Natural killer cell (primary cell): ENCODE measurements around the gene ENO3. TPM values are rescaled to one million over a fixed set of nuclear protein-coding genes. Genes with fewer than 3 reads are reported as not detected.

Experiments used
- ATAC-seq, 3 donors: fragments of 150-1000 bp in 2 of 3; fragments of 200-7000 bp in 1 of 3; cut with Tn5 transposase; 1 replicate in 1 of 3; 2 replicates in 2 of 3; pipeline ENCODE4 v1.10.0; 2021; ENCODE audit warnings: mild to moderate bottlenecking in 2 of 3, moderate library complexity in 2 of 3
- DNase-seq, 2 donors: peaks; one replicate each; pipeline versions ENCODE4 v3.0.0 to v3.0.0-alpha.2; 2013 to 2021; ENCODE audit warnings: mixed read lengths in 1 of 2
- H3K27ac ChIP-seq: one replicate; pipeline ENCODE4 v1.5.1; 2013; ENCODE audit warnings: mild to moderate bottlenecking, low read length
- H3K27me3 ChIP-seq: one replicate; pipeline ENCODE4 v1.6.1; 2013; ENCODE audit warnings: low read length; ENCODE audit not compliant: control insufficient read depth, insufficient read depth
- H3K36me3 ChIP-seq: one replicate; pipeline ENCODE4 v1.6.1; 2013; ENCODE audit warnings: low read length; ENCODE audit not compliant: control insufficient read depth, insufficient read depth
- H3K4me1 ChIP-seq: one replicate; pipeline ENCODE4 v1.6.1; 2013; ENCODE audit warnings: low read length; ENCODE audit not compliant: control insufficient read depth, insufficient read depth
- H3K4me3 ChIP-seq: one replicate; pipeline ENCODE4 v1.5.1; 2013; ENCODE audit warnings: low read length
- H3K9me3 ChIP-seq: one replicate; pipeline ENCODE4 v1.6.1; 2013; ENCODE audit warnings: low read length; ENCODE audit not compliant: control insufficient read depth, insufficient read depth
- H3K27ac Mint-ChIP-seq, 2 donors: one replicate each; pipeline ENCODE4 v1.8.0; 2022; ENCODE audit warnings: mild to moderate bottlenecking in 2 of 2, mixed read lengths in 2 of 2, moderate library complexity in 1 of 2
- H3K27me3 Mint-ChIP-seq, 2 donors: one replicate each; pipeline ENCODE4 v1.8.0; 2022; ENCODE audit warnings: low read depth in 2 of 2, mixed read lengths in 2 of 2
- H3K36me3 Mint-ChIP-seq: one replicate; pipeline ENCODE4 v1.8.0; 2022; ENCODE audit warnings: mixed read lengths
- H3K4me1 Mint-ChIP-seq, 2 donors: one replicate each; pipeline ENCODE4 v1.8.0; 2022; ENCODE audit warnings: mixed read lengths in 2 of 2
- H3K4me3 Mint-ChIP-seq: one replicate; pipeline ENCODE4 v1.8.0; 2022; ENCODE audit warnings: mild to moderate bottlenecking, moderate library complexity, mixed read lengths
- H3K9me3 Mint-ChIP-seq, 2 donors: one replicate each; pipeline ENCODE4 v1.8.0; 2022; ENCODE audit warnings: mixed read lengths in 2 of 2
- WGBS: methylation state at CpG from one replicate; pipeline ENCODE4 v1.1.7; 2013; ENCODE audit warnings: missing lambda C conversion rate; ENCODE audit not compliant: insufficient coverage; 5-methylcytosine and 5-hydroxymethylcytosine counted together
- intact Hi-C: fragments of 100-400 bp; cut with micrococcal nuclease; formaldehyde crosslinking; loops from one replicate; pipeline ENCODE4 v1.14.2; 2022
- total RNA-seq, 4 donors: library from RNA; stranded (reverse); fragments of 120-200 nt in 1 of 4; gene quantifications; one replicate each; pipeline versions ENCODE4 v1.2.3 to v1.2.4, GENCODE V29; 2013 to 2022
- TF ChIP-seq, protein P1 (sequence below): fragments of 200-600 bp; IDR thresholded peaks from one replicate; pipeline ENCODE4 v1.8.0; 2022; ENCODE audit warnings: antibody characterized with exemption

ENO3 gene
- total RNA-seq, 3 donors from 2014 or later (not counting 1 experiment from before 2014, with no cell fraction given), result 26.1 to 28.4 (median 26.6) TPM

DNA sequence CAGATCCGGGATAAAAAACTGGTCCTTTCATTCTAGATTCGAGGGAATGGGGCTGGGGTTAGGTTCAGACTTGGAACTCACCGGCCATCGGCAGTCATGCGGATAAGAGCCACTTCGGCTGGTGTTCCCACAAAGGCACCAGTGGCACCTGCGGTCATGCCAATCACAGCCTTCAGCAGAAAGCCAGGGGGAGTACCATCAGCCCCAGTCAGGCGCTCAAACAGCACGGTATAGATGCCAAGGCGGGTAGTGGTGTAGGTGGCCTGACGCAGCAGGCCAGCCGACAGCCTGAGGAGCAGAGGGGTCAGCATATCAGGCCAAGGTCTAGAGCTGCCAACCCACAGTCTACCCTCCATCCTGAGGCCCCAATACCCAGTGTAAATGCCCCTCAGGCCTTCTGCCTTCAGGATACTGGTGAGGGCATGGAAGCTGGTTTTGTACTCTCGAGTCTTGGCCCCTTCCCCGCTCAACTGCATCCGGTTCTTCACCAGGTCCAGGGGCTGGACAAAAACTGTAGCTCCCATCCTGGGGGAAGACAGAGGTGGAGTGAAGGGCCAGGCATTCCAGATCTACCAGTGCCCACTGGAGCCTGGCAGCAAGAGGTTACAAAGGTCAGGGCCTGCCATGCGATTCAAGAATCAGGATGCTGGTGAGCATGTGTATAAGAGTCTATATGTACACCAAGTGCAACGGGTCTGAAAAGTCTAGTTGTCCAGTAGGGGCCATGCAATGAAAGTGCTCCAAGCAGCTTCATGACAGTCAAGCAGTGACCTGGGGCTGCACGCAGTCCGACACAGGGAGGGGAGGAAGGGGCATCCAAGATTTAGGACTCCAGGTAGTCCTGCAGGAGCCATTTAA is 12.0 kb upstream of the ENO3 start:
- Histone ChIP-seq H3K36me3 (peaks cover 33% of the 10 kb centered on the region), H3K4me3 (peak overlapping the region; percentile 81), H3K27ac (peak overlapping the region; percentile 78), H3K27me3 (no peaks in the 10 kb centered on the region), H3K9me3 (no peaks in the 10 kb centered on the region), H3K4me1 (peaks cover 58% of the 10 kb centered on the region)
- TF ChIP-seq, protein P1, sequence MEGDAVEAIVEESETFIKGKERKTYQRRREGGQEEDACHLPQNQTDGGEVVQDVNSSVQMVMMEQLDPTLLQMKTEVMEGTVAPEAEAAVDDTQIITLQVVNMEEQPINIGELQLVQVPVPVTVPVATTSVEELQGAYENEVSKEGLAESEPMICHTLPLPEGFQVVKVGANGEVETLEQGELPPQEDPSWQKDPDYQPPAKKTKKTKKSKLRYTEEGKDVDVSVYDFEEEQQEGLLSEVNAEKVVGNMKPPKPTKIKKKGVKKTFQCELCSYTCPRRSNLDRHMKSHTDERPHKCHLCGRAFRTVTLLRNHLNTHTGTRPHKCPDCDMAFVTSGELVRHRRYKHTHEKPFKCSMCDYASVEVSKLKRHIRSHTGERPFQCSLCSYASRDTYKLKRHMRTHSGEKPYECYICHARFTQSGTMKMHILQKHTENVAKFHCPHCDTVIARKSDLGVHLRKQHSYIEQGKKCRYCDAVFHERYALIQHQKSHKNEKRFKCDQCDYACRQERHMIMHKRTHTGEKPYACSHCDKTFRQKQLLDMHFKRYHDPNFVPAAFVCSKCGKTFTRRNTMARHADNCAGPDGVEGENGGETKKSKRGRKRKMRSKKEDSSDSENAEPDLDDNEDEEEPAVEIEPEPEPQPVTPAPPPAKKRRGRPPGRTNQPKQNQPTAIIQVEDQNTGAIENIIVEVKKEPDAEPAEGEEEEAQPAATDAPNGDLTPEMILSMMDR, result no peak
- no peaks in the 10 kb centered on the region for H3K36me3 Mint-ChIP-seq
- peak in 1 of 2 donors; percentile 44 for DNase-seq
- intact Hi-C loops, result no loop called here
- ATAC-seq, result no peak
- H3K9me3 Mint-ChIP-seq, result no peaks in the 10 kb centered on the region
- H3K4me1 Mint-ChIP-seq, result peaks cover 56 to 82% of the 10 kb centered on the region in 2 donors
- peak overlapping the region; percentile 91 for H3K4me3 Mint-ChIP-seq
- WGBS, result 68% methylated on average over 19 of the region's 19 CpGs
- peaks cover 0 to 4% of the 10 kb centered on the region in 2 donors for H3K27me3 Mint-ChIP-seq
- H3K27ac Mint-ChIP-seq, result peak overlapping the region; percentile 87 to 93

DNA sequence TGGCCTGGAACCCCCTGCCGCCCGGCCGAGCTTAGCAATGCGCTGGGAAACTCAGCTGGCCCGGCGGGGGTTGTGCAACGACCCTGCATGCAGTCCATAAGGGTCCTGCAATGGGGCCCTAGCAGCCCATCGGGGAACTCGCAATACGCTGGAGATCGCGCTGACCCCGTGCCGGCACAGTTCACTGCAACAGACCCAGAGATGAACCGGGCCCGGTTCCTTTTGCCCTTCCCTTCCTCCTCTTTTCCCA is 11.4 kb upstream of the ENO3 start:
- Histone ChIP-seq H3K4me1 (peaks cover 58% of the 10 kb centered on the region), H3K27ac (peak overlapping the region; percentile 78), H3K27me3 (no peaks in the 10 kb centered on the region), H3K9me3 (no peaks in the 10 kb centered on the region), H3K36me3 (peaks cover 38% of the 10 kb centered on the region), H3K4me3 (peak overlapping the region; percentile 81)
- under 1% methylated on average over 16 of the region's 16 CpGs for WGBS
- H3K4me3 Mint-ChIP-seq, result peak overlapping the region; percentile 91
- ATAC-seq, result peak in 1 of 3 donors; percentile 1
- H3K27me3 Mint-ChIP-seq, result no peaks in the 10 kb centered on the region
- DNase-seq, result no peak
- H3K36me3 Mint-ChIP-seq, result no peaks in the 10 kb centered on the region
- peaks cover 56 to 82% of the 10 kb centered on the region in 2 donors for H3K4me1 Mint-ChIP-seq
- TF ChIP-seq, protein P1, result no peak
- H3K9me3 Mint-ChIP-seq, result no peaks in the 10 kb centered on the region
- H3K27ac Mint-ChIP-seq, result peak overlapping the region; percentile 87 to 93
- intact Hi-C loops, result no loop called here

DNA sequence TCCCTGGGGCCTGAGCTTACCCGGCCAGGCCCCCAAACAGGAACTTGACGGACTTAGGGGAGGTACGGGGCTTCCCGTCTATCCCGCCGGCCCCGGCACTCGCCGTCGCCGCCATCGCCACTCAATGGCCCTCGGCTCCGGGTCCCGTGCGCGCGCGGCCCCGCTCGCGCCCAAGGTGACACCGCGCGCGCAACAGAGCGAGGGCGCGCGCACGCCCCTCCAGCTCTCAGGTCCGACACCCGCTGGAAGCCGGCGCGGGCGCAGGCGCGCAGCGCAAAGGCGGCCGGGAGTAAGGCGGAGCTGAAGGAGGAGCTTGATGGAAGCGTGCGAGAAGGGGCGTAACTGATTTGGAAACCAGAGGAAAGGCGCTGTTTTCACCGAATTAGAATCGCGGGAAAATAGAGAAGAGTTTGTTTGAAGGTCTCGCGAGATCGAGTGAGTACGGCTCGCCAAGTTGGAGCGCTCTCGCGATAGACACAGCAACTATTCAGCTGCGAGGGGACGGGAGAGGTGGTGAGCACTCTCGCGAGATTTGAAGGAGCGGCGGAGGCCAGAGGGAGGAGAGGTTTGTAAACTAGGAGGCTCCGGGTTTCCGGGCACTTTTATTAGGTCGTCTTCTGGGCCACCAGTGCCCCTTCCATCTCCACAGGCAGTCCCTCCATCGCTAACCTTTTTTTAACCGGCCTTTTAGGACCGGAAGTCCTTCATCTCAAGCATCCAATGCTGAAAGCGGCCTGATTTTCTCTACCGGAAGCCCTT is 10.9 kb upstream of the ENO3 start, which contains the start of the genes RNF167 and SLC25A11:
Gene RNF167, plus strand, starts transcription at position 473 of the 759 bp plus-strand sequence. CDS start 642 bp downstream, outside the sequence.
Gene SLC25A11, minus strand, starts transcription at position 251 of the 759 bp plus-strand sequence. Its CDS starts 136 bp downstream, at position 115.
- H3K4me1 Mint-ChIP-seq, result peaks cover 57 to 84% of the 10 kb centered on the region in 2 donors
- no peaks in the 10 kb centered on the region for H3K36me3 Mint-ChIP-seq

More for the DNA sequence above, 10.9 kb upstream of the ENO3 start, which contains the start of the genes RNF167 and SLC25A11:
- TF ChIP-seq, protein P1, result no peak
- ATAC-seq (peak; percentile 84 to 95 (median 87)), DNase-seq (peak; percentile 93 to 99)
- peak within 1 kb of the TSS; percentile 91 for H3K4me3 ChIP-seq
- Mint-ChIP-seq H3K9me3 (no peaks in the 10 kb centered on the region), H3K4me3 (peak within 1 kb of the TSS; percentile 91), H3K27ac (peak within 1 kb of the TSS; percentile 87 to 93), H3K27me3 (no peaks in the 10 kb centered on the region)
- H3K4me1 ChIP-seq, result peaks cover 60% of the 10 kb centered on the region
- WGBS, result under 1% methylated on average over 72 of the region's 72 CpGs
- intact Hi-C loops, result loop anchor here (1.0 kb wide), 2 partner anchors 8 to 27 kb away; partner anchors contain the start of genes PFN1 and SPAG7
- H3K36me3 ChIP-seq, result peaks cover 43% of the 10 kb centered on the region
- H3K27ac ChIP-seq, result peak within 1 kb of the TSS; percentile 78
- no peaks in the 10 kb centered on the region for H3K9me3 ChIP-seq
- H3K27me3 ChIP-seq, result no peaks in the 10 kb centered on the region
